GM18870 (cell line): ENCODE measurements around the gene DAP3.
"Not testable (repeated sequence)": the region's sequence is repeated elsewhere in the genome, so short reads cannot be mapped to it uniquely, and the experiment has no call there.

Experiments
- ATAC-seq: cut with Tn5 transposase; IDR thresholded peaks from one replicate; pipeline ENCODE4 v1.9.1; 2021; ENCODE audit warnings: moderate library complexity; ENCODE audit not compliant: unreplicated experiment

The DAP3 gene

DNA sequence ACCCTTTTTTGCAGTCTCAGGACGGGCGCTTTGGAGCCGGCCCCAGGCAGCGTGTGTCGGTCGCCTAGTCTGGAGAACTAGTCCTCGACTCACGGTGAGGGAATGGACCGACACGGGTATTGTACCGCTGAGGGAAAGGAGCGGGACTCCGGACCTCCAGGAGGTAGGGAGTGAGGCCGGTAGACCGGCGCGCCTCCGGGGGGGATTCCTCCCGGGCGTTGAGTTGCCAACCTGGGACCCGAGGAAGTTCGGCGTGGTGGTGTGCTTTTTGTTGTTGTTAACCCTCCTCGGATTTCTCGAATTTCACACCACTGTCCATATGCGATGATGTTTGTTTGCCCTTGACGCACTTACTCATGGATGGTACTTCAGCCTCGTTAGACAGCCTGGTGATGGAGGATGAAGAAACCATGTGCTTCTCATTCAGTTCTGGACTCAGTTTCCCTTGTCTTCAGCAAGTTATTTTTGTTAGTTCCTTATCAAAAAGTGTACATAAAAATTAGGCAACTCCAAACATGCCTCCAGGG lies at the start of gene DAP3:
DAP3 (plus strand) TSS at position 11 of the 527 bp plus-strand sequence. CDS start 20,689 bp downstream, outside the sequence.
- ATAC-seq = not testable (repeated sequence)

DNA sequence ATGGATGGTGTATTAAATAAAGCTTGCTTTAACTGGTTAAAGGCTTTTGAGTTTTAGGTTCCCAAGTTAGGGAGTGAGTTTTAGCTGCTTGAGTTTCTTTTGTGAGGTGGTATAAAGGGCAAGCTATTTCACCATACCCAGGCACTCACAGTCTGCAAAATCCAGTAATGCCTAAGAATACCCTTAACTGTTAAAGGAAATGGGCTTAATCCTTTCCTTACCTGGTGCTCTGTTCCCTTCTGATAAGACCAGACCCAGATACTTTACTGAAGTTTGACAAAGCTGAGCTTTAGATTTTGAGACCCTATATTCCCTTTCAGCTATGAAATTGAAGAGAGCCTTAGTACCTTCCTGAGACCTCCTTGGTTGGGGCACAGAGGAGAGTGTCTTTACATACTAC lies 48.5 kb upstream of the DAP3 start:
- no peak for ATAC-seq

DNA sequence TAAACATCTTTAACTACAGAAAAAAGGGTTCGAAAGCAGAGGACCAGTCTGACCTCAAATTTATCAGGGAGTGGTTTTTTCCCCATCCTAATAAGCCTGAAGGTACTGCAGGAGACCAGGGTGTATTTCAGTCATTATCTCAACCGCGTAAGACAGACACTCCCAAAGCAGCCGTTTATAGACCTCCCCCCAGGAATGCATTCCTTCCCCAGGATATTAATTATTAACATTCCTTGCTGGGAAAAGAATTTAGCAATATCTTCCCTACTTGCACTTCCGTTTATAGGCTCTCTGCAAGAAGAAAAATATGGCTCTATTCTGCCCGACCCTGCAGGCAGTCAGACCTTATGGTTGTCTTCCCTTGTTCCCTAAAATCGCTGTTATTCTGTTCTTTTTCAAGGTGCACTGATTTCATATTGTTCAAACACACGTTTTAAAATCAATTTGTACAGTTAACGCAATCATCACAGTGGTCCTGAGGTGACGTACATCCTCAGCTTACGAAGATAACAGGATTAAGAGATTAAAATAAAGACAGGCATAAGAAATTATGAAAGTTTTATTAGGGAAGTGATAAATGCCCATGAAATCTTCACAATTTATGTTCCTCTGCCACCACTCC lies 46.2 kb upstream of the DAP3 start:
- not testable (repeated sequence) for ATAC-seq

DNA sequence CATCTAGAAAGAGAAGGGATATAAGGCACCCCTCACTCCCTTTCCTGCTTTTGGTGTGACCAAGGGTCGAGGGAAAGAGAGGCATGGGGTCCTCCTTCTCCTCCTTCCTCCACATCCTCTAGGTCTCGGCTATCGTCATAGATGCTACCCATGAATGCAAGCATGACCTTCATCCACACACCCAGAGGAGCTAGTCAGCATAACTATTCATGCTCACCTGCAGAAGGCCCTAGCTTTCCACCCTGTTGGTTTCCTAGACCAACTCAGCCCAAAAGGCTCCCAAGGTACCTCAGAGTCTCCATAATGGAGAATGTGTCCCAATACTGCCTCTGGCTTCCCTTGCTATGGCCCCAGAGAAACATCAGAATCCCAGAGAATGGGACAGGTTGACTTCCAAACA lies 45.7 kb upstream of the DAP3 start:
- no peak for ATAC-seq

DNA sequence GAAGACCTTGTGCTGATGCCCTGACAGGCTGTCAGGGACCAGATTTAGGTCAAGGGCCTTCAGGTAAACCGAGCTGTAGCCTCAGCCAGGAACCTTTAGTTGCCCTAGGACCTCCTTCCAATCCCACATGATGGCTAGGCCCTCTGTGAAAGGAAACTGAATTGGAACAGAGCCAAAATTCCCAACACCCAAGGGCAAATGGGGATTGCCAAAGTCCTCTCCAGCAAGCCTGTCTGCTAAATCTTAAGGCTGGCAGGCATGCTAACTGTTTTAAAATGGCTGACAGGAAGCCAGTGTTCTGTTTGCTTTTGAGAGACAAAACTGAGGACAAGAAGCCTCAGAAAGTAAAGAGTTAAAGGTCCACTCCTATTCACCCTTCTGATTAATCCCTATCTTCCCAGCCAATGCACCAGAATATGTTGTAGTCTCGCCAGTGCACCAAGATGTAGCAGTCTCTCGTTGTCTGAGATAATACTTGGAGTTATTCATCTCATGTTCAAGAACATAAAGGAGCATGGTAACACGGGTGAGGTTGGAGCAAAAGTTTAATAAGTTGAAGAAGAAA lies 43.8 kb upstream of the DAP3 start:
- no peak for ATAC-seq

DNA sequence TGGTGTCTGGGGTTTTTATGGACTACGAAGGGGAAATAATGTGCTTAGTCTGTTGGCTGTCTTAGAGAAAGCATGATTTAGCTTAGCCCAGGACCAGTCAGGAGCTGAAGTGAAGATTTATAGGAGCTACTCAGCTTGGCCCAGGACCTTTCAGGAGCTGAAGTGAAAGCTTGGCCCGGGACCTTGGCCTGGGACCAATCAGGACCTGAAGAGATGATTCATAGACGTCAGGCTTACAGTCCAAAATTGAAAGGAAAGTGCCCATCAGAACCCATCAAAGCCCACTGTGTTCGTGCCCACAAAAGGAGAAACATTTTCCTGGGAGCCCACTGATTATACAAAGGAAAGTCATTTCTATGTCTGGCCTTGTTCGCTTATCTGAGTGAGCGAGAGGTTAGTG lies 43.2 kb upstream of the DAP3 start:
- ATAC-seq = no peak

DNA sequence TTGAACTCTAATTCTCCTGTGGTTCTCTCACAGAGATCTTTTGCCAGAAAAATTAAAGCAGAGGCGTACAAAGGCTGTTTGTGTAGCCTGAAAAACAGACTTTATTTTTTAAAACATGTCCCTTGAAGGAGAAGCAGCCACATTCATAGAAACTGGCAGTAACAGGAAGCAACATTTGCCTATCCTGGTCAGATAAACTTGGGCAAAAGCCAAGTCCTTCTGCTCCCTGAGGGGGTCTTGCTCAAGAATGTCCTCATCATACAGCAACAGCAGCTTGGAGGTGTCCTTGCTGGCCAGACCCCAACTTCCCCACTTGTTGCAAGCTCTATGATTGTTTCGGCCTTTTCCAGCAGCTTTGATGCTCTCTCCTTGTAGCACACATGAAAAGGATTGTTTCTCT lies 42.6 kb upstream of the DAP3 start:
- no peak for ATAC-seq

DNA sequence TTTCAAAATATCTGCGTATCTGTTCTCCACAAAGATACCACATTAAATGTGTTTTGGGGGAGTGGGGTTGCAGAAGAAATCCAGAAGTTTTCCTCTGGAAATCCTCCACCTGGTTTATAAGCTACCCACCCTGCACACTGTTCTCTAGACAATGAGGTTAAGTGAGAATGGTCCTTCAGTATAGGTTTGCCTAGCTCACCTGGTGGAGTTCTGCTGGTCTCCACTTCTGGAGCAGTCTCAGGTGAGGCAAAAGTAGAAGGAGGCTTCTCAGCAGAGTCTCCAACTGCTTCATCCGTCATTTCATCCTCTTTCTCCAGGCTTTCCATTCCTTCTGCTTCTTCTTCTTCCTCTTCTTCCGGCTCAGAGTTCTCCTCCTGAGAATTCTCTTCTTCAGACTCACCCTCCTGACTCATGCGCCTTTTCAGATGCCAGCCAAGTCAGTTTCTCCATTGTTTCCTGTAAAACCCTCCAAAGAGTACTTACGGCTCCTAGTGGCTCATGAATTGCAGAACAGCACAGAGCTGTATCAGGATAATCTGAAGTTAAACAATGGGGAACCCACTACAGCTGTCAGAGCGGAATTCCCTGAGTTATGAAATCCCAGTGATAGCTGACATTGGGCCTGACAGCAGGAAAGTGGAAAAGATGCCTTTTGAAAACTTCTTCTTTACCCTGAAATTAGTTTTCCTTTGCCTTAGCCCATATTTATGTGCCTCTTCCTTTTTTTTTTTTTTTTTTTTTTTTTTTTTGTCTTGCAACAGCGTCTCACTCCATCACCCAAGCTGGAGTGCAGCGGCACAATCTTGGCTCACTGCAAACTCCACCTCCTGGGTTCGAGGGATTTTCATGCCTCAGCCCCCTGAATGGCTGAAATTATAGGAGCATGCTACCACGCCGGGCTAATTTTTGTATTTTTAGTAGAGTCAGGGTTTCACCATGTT lies 40.4 kb upstream of the DAP3 start:
- ATAC-seq = no peak

DNA sequence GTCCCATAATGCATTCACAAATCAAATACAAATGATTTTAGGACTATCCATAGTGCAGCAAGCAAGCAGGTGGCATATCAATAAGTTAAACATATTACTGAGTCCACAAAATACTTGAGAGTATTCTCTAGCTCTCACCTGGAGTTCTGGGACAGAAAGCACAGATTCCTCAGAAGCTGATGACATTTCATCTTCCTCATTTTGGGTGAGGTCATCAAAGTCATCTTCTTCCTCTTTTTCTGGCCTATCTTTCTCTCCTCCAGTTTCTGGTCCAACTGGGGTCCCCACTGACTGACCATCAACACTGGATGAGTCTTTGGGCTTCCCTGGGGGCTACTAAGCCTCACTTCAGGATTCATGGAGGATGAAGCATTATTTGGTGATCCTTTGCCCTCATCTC lies 39.2 kb upstream of the DAP3 start:
- no peak for ATAC-seq

DNA sequence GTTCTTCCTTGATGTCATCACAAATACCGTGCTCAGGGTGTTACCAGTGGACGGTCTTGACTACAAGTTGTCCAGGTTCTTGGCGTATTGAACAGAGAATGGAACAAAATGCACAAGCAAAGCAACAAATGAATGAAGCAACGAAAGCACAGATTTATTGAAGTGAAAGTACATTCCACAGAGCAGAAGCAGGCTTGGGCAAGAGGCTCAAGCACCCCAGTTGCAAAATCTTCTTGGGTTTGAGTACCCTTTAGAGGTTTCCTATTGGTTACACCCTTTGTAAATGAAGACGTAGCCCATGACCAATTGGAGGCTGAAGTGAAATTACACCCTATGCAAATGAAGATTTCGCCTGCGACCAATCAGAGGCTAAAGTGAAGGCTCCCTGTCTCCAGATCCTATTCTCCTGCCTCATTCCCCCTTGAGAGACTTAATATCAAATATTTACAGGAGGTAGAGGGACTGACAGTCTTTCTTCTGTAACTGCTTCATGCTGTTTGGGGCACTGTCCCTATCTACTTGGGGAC lies 38.6 kb upstream of the DAP3 start:
- no peak for ATAC-seq

DNA sequence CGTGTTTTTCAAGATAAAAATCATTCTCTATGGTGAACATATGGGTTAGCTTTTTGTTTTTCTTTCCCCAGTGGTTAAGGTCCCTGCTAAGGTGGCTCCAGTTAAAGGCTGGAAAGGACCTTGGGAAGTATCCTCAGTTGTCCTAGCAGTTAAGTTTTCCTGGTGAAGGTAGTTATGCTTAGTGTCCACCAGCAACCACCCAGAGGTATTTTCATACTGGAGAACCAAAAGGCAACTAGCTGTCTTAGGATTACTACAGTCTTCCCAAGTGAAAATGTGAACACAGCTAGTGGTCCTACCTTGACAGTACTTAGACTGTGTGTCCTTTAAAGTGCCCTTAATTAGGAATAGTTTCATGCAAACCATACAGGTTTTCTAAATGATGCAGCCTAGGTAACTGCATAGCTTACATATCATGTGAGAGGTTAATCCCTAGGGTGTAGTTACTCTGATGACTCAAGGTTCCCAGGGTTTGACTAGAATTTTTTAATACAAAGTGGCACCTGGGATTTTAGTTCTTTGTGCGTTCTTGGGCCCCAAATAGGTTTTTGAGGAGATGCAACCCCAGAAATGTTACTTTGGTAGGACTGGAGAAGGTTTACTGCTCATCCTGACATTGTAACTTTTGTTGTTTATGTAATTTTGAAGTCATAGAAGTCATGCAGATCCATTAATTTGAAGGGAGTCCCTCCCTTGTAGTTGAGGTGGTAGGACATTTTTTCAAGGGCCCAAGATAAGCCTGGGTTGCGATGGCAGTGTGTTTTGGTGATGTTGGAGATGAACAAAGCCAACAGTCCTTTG lies 36.8 kb upstream of the DAP3 start:
- ATAC-seq = no peak

DNA sequence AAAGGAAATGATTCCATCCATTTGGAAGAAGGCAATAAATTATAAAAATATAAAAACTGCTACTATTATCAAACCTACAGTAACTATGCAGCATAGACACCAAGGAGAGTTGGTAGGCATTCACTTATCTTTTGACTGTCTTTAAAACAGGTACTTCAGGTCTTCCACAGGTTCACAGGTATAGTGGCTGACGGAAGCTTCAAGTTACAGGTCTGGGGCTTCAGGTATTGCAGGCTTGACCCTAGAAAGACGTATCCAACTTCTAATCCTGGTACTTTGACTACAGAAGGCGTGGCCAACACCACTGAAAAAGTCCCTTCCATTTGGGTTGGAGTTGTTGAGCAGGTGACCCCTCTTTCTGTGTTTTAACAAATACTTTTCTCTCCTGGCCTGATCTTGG lies 35.9 kb upstream of the DAP3 start:
- no peak for ATAC-seq

DNA sequence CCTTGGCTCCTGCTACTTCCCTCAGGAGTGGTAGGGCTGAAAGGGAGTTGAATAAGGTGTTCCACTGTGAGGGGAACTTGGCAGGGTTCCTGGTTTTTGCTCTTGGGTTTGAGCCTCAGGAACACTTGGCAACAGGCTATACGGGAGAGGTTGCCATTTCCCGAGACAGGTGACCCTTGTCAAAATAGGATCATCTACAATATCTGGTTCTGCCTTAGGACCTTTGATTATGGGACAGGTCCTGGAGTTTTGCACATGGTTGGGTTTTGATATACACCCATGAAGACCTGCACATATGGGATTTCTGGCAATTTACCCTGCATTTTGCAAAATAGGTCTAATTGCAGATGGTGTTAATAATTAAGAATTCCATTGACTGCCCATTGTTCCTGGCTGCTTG lies 31.4 kb upstream of the DAP3 start:
- no peak for ATAC-seq

DNA sequence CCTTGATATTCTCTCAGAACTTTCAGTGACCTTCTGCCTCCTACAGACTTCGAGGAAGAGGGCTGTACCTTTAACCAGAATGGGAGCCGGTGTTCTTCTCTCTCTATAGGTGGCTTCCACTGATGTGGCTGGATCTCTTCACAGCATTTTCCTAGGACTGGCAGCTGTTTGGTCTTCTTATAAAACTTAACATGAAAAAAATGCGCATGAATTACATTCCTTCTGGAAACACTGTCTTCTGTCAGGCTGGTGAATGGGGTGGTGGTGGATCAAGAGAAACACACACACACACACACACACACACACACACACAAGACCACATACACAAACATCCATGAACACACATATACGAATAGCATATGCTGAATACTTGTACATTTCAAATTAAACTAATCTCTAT lies 27.7 kb upstream of the DAP3 start:
- ATAC-seq = not testable (repeated sequence)

DNA sequence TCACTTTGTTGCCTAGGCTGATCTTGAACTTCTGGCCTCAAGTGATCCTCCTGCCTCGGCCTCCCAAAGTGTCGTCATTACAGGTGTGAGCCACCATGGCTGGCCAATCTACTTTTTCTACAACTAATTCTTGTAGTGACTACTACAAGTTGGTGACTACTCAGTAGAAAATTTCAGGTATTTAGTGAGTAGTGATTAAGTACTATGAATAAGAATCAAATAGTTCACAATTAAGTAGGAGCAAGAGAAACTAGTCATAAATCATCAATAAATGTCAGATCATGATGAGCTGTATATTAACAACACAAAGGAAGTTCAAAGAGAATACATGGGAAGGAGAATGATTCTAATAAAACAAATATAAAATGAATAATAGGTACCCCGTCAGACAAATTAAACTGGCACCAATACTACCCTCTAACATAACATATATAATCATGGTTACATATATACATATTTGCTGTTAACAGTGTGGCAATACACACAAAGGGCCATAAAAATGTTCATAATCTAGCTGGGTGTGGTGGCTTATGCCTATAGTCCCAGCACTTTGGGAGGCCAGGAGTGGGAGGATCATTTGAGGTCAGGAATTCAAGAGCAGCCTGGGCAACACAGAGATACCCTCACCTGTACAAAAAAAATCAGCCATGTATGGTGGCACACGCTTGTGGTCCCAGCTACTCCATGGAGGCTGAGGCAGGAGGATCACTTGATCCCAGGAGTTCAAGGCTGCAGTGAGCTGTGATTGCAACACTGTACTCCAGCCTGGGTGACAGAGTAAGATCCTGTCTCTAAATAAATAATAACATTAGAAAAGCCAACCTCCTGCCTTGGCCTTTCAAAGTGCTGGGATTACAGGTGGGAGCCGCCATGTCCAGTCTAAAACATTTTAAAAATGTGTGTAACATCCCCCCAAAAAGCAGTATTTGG lies 19.4 kb upstream of the DAP3 start:
- no peak for ATAC-seq

DNA sequence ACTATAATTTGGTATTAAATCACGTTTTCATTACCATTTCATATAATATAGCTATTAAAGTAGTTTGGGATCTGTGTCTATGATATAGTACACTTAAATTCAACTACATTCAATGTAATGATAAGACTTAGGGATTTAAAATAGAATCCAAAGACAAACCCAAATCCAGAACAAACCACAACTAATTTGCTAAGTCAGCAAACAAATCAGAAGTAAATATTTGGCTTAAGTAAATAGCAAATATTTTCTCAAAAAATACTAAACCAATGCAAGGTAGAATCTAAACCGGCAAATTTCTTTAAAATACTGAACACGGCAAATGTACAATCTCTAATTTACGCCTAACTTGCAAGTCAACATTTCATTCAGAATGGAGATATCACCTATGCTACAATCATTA lies 17.1 kb upstream of the DAP3 start:
- no peak for ATAC-seq

DNA sequence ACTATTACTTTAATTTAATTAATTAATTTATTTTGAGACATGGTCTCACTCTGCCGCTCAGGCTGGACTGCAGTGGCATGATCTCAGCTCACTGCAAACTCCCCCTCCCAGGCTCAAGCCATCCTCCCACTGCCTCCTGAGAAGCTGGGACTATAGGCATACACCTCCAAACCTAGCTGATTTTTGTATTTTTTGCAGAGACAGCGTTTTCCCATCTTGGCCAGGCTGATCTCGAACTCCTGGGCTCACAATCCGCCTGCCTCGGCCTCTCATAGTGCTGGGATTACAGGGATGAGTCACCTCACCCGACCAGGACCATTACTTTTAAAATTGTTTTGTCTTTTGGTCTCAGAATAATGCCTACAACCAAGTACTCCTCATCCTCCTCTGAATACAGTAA lies 15.9 kb upstream of the DAP3 start:
- no peak for ATAC-seq

DNA sequence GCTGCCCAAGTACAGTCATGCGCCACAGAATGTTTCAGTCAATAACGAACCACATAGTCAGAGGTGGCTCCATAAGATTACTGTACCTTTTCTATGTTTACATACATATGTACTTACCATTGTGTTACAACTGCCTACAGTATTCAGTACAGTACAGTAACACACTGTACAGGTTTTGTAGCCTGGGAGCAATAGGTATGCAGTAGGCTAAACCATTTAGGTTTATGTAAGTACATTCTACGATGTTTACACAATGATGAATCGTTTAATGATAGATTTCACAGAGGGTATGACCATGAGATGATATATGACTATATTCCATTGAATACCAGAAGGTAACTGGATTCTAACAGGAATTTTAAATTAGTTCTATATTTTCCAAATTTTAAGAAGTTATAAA lies 10.9 kb upstream of the DAP3 start:
- ATAC-seq = no peak

DNA sequence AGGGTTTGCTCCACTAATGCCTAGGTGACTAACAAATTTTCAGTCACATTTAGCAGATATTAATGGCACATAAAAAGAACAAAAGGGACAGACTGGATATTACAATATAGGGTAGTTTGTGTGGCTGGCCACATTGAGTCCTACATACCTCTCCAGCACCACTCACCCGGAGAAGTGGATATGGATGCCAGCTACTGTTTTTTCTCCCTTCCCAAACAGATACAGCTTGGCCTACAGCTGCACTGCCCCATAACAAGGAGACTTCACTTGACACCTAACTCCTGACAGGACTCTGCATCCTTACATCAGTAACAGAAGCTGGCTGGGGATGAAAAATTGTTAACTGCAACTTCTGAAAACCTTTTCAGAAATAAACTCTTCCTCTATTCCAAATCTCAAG lies 9.9 kb upstream of the DAP3 start:
- ATAC-seq = not testable (repeated sequence)

DNA sequence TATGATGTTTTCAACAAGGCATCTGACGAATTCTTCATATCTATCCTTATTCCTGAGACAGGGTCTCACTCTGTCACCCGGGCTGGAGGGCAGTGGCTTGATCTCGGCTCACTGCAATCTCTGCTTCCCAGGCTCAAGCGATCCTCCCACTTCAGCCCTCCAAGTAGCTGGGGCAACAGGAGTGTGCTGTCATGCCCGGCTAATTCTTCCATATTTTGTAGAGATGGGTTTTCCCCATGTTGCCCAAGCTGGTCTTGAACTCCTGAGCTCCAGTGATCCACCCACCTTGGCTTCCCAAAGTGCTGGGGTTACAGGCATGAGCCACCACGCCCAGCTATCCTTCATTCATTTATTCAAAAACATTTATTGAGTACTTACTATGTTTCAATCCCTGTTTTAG lies 8.4 kb upstream of the DAP3 start:
- ATAC-seq = no peak
